Liver (tissue), 9 donors: ENCODE measurements around the gene ACSF2. TPM values are rescaled to one million over a fixed set of nuclear protein-coding genes. Genes with fewer than 3 reads are reported as not detected.

ENCODE experiments used
- DNase-seq: peaks from one replicate; pipeline ENCODE4 v3.0.0-alpha.2; 2017; ENCODE audit warnings: low spot score
- H3K27ac ChIP-seq, 2 donors: one replicate each; pipeline ENCODE4 v1.7.0; 2013; ENCODE audit warnings: inconsistent platforms in 2 of 2, low read length in 2 of 2, control low read depth in 1 of 2, low read depth in 1 of 2, mild to moderate bottlenecking in 1 of 2
- H3K27me3 ChIP-seq, 4 donors: one replicate each; pipeline versions ENCODE4 v1.6.1 to v1.7.0; 2013; ENCODE audit warnings: low read length in 3 of 4, inconsistent platforms in 1 of 4, mild to moderate bottlenecking in 1 of 4, moderate library complexity in 1 of 4; ENCODE audit not compliant: control insufficient read depth in 4 of 4, insufficient read depth in 4 of 4
- H3K36me3 ChIP-seq, 4 donors: one replicate each; pipeline versions ENCODE4 v1.6.1 to v1.7.0; 2013; ENCODE audit warnings: low read length in 3 of 4, mild to moderate bottlenecking in 3 of 4, low read depth in 1 of 4, moderate library complexity in 1 of 4; ENCODE audit not compliant: control insufficient read depth in 4 of 4, insufficient read depth in 3 of 4
- H3K4me1 ChIP-seq, 4 donors: one replicate each; pipeline versions ENCODE4 v1.6.1 to v1.7.0; 2013; ENCODE audit warnings: low read length in 3 of 4, mild to moderate bottlenecking in 3 of 4, moderate library complexity in 1 of 4; ENCODE audit not compliant: control insufficient read depth in 4 of 4, insufficient read depth in 4 of 4
- H3K4me3 ChIP-seq, 3 donors: one replicate each; pipeline versions ENCODE4 v1.6.1 to v1.7.0; 2013; ENCODE audit warnings: low read length in 3 of 3, control low read depth in 1 of 3, low read depth in 1 of 3, mild to moderate bottlenecking in 1 of 3
- H3K9ac ChIP-seq, 2 donors: one replicate each; pipeline ENCODE4 v1.7.0; 2013; ENCODE audit warnings: low read length in 2 of 2, mild to moderate bottlenecking in 2 of 2, moderate library complexity in 2 of 2, control low read depth in 1 of 2, low read depth in 1 of 2
- H3K9me3 ChIP-seq, 4 donors: one replicate each; pipeline versions ENCODE4 v1.6.1 to v1.7.0; 2013; ENCODE audit warnings: low read length in 3 of 4; ENCODE audit not compliant: control insufficient read depth in 4 of 4
- EGR1 ChIP-seq, 2 donors: IDR thresholded peaks; 2 replicates each; pipeline ENCODE4 v1.6.1; 2016 to 2018; ENCODE audit warnings: antibody characterized with exemption in 2 of 2, low read depth in 2 of 2
- FOXA1 ChIP-seq: IDR thresholded peaks from 2 replicates; pipeline ENCODE4 v1.6.1; 2016; ENCODE audit warnings: antibody characterized with exemption
- FOXA2 ChIP-seq: IDR thresholded peaks from 2 replicates; pipeline ENCODE4 v1.6.1; 2016; ENCODE audit warnings: antibody characterized with exemption
- GABPA ChIP-seq, 2 donors: IDR thresholded peaks in 1 of 2; conservative IDR thresholded peaks in 1 of 2; 2 replicates each; pipeline ENCODE4 v1.6.1; 2016; ENCODE audit warnings: antibody characterized with exemption in 2 of 2, mild to moderate bottlenecking in 1 of 2, moderate library complexity in 1 of 2
- HNF4A ChIP-seq, 2 donors: conservative IDR thresholded peaks; 2 replicates each; pipeline ENCODE4 v1.6.1; 2016; ENCODE audit warnings: antibody characterized with exemption in 2 of 2, mild to moderate bottlenecking in 2 of 2
- HNF4G ChIP-seq: IDR thresholded peaks from 2 replicates; pipeline ENCODE4 v1.6.1; 2016; ENCODE audit warnings: antibody characterized with exemption
- JUND ChIP-seq, 2 donors: IDR thresholded peaks; 2 replicates each; pipeline ENCODE4 v1.6.1; 2016; ENCODE audit warnings: antibody characterized with exemption in 2 of 2
- NR2F2 ChIP-seq: IDR thresholded peaks from 2 replicates; pipeline ENCODE4 v1.6.1; 2016; ENCODE audit warnings: antibody characterized with exemption
- RAD21 ChIP-seq, 2 donors: IDR thresholded peaks; 2 replicates each; pipeline ENCODE4 v1.6.1; 2016; ENCODE audit warnings: antibody characterized with exemption in 2 of 2, mild to moderate bottlenecking in 2 of 2
- RXRA ChIP-seq, 2 donors: IDR thresholded peaks; 2 replicates each; pipeline ENCODE4 v1.6.1; 2017 to 2018; ENCODE audit warnings: antibody characterized with exemption in 2 of 2, mild to moderate bottlenecking in 1 of 2
- SP1 ChIP-seq: IDR thresholded peaks from 2 replicates; pipeline ENCODE4 v1.6.1; 2018; ENCODE audit warnings: antibody characterized with exemption, mild to moderate bottlenecking
- TAF1 ChIP-seq: conservative IDR thresholded peaks from 2 replicates; pipeline ENCODE4 v1.6.1; 2016; ENCODE audit warnings: antibody characterized with exemption, mild to moderate bottlenecking
- YY1 ChIP-seq: IDR thresholded peaks from 2 replicates; pipeline ENCODE4 v1.6.1; 2016; ENCODE audit warnings: antibody characterized with exemption, mild to moderate bottlenecking
- WGBS: extraction: QIAGEN DNeasy Blood & Tissue Kit; methylation state at CpG from one replicate; pipeline ENCODE4 v1.1.7; 2013; 5-methylcytosine and 5-hydroxymethylcytosine counted together
- polyA plus RNA-seq, 2 donors: library from polyadenylated mRNA; stranded (reverse) in 1 of 2; unstranded in 1 of 2; fragments of 200-250 nt in 1 of 2; fragments of >200 nt in 1 of 2; fragmentation: Nextera tagmentation in 1 of 2; extraction: Ambion mirVana in 1 of 2; gene quantifications; one replicate each; pipeline versions ENCODE4 v1.2.1 to v1.2.3, GENCODE V29; 2013 to 2015
- total RNA-seq, 2 donors: library from RNA; depleted of rRNA; stranded (reverse); fragments of >200 nt; gene quantifications; one replicate each; pipeline ENCODE4 v1.2.3, GENCODE V29; 2014
- TF ChIP-seq, protein P1 (sequence below): fragments of 150-350 bp; IDR thresholded peaks from 2 replicates; pipeline ENCODE4 v1.5.1; 2017; ENCODE audit warnings: improper control_type of control experiment, low read depth, low read length; ENCODE audit not compliant: missing input control
- TF ChIP-seq, protein P2 (sequence below): IDR thresholded peaks from 2 replicates; pipeline ENCODE4 v1.6.1; 2016; ENCODE audit warnings: antibody characterized with exemption, mild to moderate bottlenecking
- TF ChIP-seq, protein P3 (sequence below): IDR thresholded peaks from 2 replicates; pipeline ENCODE4 v1.6.1; 2016; ENCODE audit warnings: antibody characterized with exemption
- TF ChIP-seq, protein P4 (sequence below): IDR thresholded peaks from 2 replicates; pipeline ENCODE4 v1.6.1; 2016; ENCODE audit warnings: antibody characterized with exemption
- TF ChIP-seq, protein P5 (sequence below): IDR thresholded peaks from 2 replicates; pipeline ENCODE4 v1.6.1; 2016; ENCODE audit warnings: antibody characterized with exemption
- donor health status: healthy.
- donor health status: healthy.
- donor health status: healthy.
- donor health status: healthy.
- donor health status: healthy.

ACSF2 gene
- total and polyA plus RNA-seq, 4 donors = 18.9 to 34.3 (median 21.1) TPM

DNA sequence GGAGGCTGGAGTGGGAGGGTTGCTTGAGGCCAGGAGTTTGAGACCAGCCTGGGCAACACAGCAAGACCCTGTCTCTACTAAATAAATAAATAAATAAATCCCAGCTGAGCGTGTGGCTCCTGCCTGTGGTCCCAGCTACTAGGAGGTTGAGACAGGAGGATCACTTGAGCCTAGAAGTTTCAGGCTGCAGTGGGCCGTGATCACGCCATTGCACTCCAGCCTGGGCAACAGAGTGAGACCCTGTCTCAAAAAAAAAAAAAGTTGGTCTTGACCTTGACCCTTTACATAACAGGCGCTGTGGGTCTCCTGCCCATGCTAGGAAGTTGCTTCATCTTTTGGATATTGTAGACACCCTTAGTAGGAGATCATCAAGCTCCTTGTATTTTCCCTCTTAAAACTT is 11.4 kb downstream of the ACSF2 start:
- H3K27ac ChIP-seq = no peak overlapping the region
- H3K4me3 ChIP-seq = no peak overlapping the region
- H3K36me3 ChIP-seq = peaks cover 0 to 3% (median 0%) of the 10 kb centered on the region in 4 donors
- no peak overlapping the region for H3K9ac ChIP-seq
- TF ChIP-seq EGR1 (IDR thresholded peaks at IDR 0.05; ENCODE audit: low read depth in 2 of 2) (no peak), HNF4G (no peak), FOXA2 (no peak), TAF1 (no peak), FOXA1 (no peak), RXRA (IDR thresholded peaks at IDR 0.05) (no peak), JUND (IDR thresholded peaks at IDR 0.05) (no peak), RAD21 (IDR thresholded peaks at IDR 0.05) (no peak), NR2F2 (no peak), HNF4A (conservative IDR thresholded peaks at IDR 0.05) (no peak), YY1 (no peak), GABPA (IDR thresholded peaks at IDR 0.05 in 1 of 2, conservative IDR thresholded peaks at IDR 0.05 in 1 of 2) (no peak), SP1 (no peak)
- TF ChIP-seq, protein P1, sequence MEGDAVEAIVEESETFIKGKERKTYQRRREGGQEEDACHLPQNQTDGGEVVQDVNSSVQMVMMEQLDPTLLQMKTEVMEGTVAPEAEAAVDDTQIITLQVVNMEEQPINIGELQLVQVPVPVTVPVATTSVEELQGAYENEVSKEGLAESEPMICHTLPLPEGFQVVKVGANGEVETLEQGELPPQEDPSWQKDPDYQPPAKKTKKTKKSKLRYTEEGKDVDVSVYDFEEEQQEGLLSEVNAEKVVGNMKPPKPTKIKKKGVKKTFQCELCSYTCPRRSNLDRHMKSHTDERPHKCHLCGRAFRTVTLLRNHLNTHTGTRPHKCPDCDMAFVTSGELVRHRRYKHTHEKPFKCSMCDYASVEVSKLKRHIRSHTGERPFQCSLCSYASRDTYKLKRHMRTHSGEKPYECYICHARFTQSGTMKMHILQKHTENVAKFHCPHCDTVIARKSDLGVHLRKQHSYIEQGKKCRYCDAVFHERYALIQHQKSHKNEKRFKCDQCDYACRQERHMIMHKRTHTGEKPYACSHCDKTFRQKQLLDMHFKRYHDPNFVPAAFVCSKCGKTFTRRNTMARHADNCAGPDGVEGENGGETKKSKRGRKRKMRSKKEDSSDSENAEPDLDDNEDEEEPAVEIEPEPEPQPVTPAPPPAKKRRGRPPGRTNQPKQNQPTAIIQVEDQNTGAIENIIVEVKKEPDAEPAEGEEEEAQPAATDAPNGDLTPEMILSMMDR = no peak
- TF ChIP-seq, protein P2, sequence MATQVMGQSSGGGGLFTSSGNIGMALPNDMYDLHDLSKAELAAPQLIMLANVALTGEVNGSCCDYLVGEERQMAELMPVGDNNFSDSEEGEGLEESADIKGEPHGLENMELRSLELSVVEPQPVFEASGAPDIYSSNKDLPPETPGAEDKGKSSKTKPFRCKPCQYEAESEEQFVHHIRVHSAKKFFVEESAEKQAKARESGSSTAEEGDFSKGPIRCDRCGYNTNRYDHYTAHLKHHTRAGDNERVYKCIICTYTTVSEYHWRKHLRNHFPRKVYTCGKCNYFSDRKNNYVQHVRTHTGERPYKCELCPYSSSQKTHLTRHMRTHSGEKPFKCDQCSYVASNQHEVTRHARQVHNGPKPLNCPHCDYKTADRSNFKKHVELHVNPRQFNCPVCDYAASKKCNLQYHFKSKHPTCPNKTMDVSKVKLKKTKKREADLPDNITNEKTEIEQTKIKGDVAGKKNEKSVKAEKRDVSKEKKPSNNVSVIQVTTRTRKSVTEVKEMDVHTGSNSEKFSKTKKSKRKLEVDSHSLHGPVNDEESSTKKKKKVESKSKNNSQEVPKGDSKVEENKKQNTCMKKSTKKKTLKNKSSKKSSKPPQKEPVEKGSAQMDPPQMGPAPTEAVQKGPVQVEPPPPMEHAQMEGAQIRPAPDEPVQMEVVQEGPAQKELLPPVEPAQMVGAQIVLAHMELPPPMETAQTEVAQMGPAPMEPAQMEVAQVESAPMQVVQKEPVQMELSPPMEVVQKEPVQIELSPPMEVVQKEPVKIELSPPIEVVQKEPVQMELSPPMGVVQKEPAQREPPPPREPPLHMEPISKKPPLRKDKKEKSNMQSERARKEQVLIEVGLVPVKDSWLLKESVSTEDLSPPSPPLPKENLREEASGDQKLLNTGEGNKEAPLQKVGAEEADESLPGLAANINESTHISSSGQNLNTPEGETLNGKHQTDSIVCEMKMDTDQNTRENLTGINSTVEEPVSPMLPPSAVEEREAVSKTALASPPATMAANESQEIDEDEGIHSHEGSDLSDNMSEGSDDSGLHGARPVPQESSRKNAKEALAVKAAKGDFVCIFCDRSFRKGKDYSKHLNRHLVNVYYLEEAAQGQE = no peak
- TF ChIP-seq, protein P3, sequence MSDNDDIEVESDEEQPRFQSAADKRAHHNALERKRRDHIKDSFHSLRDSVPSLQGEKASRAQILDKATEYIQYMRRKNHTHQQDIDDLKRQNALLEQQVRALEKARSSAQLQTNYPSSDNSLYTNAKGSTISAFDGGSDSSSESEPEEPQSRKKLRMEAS = no peak
- TF ChIP-seq, protein P4, sequence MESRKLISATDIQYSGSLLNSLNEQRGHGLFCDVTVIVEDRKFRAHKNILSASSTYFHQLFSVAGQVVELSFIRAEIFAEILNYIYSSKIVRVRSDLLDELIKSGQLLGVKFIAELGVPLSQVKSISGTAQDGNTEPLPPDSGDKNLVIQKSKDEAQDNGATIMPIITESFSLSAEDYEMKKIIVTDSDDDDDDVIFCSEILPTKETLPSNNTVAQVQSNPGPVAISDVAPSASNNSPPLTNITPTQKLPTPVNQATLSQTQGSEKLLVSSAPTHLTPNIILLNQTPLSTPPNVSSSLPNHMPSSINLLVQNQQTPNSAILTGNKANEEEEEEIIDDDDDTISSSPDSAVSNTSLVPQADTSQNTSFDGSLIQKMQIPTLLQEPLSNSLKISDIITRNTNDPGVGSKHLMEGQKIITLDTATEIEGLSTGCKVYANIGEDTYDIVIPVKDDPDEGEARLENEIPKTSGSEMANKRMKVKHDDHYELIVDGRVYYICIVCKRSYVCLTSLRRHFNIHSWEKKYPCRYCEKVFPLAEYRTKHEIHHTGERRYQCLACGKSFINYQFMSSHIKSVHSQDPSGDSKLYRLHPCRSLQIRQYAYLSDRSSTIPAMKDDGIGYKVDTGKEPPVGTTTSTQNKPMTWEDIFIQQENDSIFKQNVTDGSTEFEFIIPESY = no peak
- TF ChIP-seq, protein P5, sequence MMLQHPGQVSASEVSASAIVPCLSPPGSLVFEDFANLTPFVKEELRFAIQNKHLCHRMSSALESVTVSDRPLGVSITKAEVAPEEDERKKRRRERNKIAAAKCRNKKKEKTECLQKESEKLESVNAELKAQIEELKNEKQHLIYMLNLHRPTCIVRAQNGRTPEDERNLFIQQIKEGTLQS = no peak
- WGBS = 98% methylated on average over 4 of the region's 4 CpGs
- H3K9me3 ChIP-seq = no peaks in the 10 kb centered on the region
- peaks cover 6 to 25% (median 23%) of the 10 kb centered on the region in 4 donors for H3K4me1 ChIP-seq
- no peaks in the 10 kb centered on the region for H3K27me3 ChIP-seq
- DNase-seq = no peak
